Measurements from ENCODE around the gene ZBTB6. TPM values are rescaled to one million over a fixed set of nuclear protein-coding genes. Genes with fewer than 3 reads are reported as not detected.

The ZBTB6 gene
- total and polyA plus RNA-seq, 2 of the 13 experiments (the other 11 are each of a cell fraction or from before 2014, with no cell fraction given): 3.7 to 7.1 TPM

DNA sequence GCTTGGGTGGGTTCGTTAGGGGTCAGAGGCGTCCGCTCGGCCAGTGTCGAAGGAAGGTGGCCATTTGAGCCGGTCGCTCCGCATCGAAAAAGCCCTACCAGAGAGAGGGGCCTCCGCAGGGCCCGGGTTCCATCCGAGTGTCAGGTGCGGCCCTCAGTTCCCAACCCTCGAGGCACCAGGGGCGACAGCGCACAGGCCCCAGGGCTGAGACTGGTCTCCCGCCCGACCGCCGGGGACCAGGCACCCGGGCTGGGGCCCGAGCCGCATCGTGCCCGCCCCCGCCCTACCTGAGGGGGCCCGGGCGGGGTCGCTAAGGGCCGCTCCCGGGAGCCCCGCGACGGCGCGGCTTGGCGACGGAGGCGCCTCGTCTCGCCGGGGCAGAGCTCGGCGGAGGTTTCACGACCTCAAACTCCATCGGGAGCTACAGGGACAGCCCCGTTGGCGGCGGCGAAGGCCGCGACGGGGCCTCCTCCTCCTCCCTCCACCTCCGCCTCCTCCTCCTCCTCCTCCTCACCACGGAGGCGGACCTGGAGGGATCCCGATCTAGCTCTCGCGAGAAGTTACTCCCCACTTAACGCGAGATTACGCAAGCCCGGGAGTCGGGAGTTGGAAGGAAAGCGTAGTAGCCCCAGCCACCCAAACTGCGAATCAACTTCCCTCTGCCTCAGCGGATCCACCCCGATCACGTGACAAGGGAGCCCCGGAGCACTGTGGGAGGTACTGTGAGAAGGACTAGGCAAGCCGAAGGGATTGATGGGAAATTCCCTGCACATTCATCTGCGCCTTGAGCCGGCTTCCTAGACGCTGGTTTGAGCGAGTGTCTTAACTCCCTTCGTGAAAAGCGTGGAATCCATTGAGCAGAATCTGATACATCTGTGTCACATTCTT is 8.1 kb downstream of the ZBTB6 start, which contains the start of gene RC3H2 (continued):
- TF ChIP-seq, protein P1, sequence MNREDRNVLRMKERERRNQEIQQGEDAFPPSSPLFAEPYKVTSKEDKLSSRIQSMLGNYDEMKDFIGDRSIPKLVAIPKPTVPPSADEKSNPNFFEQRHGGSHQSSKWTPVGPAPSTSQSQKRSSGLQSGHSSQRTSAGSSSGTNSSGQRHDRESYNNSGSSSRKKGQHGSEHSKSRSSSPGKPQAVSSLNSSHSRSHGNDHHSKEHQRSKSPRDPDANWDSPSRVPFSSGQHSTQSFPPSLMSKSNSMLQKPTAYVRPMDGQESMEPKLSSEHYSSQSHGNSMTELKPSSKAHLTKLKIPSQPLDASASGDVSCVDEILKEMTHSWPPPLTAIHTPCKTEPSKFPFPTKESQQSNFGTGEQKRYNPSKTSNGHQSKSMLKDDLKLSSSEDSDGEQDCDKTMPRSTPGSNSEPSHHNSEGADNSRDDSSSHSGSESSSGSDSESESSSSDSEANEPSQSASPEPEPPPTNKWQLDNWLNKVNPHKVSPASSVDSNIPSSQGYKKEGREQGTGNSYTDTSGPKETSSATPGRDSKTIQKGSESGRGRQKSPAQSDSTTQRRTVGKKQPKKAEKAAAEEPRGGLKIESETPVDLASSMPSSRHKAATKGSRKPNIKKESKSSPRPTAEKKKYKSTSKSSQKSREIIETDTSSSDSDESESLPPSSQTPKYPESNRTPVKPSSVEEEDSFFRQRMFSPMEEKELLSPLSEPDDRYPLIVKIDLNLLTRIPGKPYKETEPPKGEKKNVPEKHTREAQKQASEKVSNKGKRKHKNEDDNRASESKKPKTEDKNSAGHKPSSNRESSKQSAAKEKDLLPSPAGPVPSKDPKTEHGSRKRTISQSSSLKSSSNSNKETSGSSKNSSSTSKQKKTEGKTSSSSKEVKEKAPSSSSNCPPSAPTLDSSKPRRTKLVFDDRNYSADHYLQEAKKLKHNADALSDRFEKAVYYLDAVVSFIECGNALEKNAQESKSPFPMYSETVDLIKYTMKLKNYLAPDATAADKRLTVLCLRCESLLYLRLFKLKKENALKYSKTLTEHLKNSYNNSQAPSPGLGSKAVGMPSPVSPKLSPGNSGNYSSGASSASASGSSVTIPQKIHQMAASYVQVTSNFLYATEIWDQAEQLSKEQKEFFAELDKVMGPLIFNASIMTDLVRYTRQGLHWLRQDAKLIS (CRISPR knock-in tag; IDR thresholded peaks at IDR 0.05): no peak
- TF ChIP-seq ZSCAN21 (CRISPR knock-in tag; IDR thresholded peaks at IDR 0.05; ENCODE audit: borderline replicate concordance) (peak; percentile 59; the same call in 1 of the 2 replicates), AGO2 (optimal IDR thresholded peaks at IDR 0.05; ENCODE audit: low read depth, low read length) (peak; percentile 95), POLR2AphosphoS5 (IDR thresholded peaks at IDR 0.05; ENCODE audit: low read depth, low read length) (peak; percentile 93), MAZ (IDR thresholded peaks at IDR 0.05; ENCODE audit: borderline replicate concordance, low read depth, low read length) (no peak; the same call in 1 of the 2 replicates), MAZ (CRISPR knock-in tag; IDR thresholded peaks at IDR 0.05; ENCODE audit: low read depth) (peak; percentile 95), HCFC1 (IDR thresholded peaks at IDR 0.05; ENCODE audit: low read depth, low read length) (peak; percentile 60), SNRNP70 (IDR thresholded peaks at IDR 0.05; ENCODE audit: low read depth, low read length) (no peak), ZNF354B (CRISPR knock-in tag; IDR thresholded peaks at IDR 0.05) (no peak), HNRNPUL1 (IDR thresholded peaks at IDR 0.05; ENCODE audit: low read depth, low read length) (no peak), U2AF1 (optimal IDR thresholded peaks at IDR 0.05; ENCODE audit: low read depth, low read length) (no peak), SAP130 (CRISPR knock-in tag; IDR thresholded peaks at IDR 0.05; ENCODE audit: low read depth) (peak; percentile 78; the same call in 1 of the 2 replicates), MED1 (CRISPR knock-in tag; IDR thresholded peaks at IDR 0.05) (no peak), ZNF260 (CRISPR knock-in tag; IDR thresholded peaks at IDR 0.05; ENCODE audit: borderline replicate concordance, low read depth) (no peak)
- TF ChIP-seq, protein P2, sequence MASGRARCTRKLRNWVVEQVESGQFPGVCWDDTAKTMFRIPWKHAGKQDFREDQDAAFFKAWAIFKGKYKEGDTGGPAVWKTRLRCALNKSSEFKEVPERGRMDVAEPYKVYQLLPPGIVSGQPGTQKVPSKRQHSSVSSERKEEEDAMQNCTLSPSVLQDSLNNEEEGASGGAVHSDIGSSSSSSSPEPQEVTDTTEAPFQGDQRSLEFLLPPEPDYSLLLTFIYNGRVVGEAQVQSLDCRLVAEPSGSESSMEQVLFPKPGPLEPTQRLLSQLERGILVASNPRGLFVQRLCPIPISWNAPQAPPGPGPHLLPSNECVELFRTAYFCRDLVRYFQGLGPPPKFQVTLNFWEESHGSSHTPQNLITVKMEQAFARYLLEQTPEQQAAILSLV (CRISPR knock-in tag; IDR thresholded peaks at IDR 0.05; ENCODE audit: borderline replicate concordance): no peak; the same call in 1 of the 2 replicates
- TF ChIP-seq, protein P3, sequence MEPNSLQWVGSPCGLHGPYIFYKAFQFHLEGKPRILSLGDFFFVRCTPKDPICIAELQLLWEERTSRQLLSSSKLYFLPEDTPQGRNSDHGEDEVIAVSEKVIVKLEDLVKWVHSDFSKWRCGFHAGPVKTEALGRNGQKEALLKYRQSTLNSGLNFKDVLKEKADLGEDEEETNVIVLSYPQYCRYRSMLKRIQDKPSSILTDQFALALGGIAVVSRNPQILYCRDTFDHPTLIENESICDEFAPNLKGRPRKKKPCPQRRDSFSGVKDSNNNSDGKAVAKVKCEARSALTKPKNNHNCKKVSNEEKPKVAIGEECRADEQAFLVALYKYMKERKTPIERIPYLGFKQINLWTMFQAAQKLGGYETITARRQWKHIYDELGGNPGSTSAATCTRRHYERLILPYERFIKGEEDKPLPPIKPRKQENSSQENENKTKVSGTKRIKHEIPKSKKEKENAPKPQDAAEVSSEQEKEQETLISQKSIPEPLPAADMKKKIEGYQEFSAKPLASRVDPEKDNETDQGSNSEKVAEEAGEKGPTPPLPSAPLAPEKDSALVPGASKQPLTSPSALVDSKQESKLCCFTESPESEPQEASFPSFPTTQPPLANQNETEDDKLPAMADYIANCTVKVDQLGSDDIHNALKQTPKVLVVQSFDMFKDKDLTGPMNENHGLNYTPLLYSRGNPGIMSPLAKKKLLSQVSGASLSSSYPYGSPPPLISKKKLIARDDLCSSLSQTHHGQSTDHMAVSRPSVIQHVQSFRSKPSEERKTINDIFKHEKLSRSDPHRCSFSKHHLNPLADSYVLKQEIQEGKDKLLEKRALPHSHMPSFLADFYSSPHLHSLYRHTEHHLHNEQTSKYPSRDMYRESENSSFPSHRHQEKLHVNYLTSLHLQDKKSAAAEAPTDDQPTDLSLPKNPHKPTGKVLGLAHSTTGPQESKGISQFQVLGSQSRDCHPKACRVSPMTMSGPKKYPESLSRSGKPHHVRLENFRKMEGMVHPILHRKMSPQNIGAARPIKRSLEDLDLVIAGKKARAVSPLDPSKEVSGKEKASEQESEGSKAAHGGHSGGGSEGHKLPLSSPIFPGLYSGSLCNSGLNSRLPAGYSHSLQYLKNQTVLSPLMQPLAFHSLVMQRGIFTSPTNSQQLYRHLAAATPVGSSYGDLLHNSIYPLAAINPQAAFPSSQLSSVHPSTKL (CRISPR knock-in tag; IDR thresholded peaks at IDR 0.05): peak; percentile 53
- TF ChIP-seq, protein P4, sequence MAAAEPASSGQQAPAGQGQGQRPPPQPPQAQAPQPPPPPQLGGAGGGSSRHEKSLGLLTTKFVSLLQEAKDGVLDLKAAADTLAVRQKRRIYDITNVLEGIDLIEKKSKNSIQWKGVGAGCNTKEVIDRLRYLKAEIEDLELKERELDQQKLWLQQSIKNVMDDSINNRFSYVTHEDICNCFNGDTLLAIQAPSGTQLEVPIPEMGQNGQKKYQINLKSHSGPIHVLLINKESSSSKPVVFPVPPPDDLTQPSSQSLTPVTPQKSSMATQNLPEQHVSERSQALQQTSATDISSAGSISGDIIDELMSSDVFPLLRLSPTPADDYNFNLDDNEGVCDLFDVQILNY (CRISPR knock-in tag; conservative IDR thresholded peaks at IDR 0.05): no peak; the same call in 1 of the 2 replicates
- TF ChIP-seq, protein P5, sequence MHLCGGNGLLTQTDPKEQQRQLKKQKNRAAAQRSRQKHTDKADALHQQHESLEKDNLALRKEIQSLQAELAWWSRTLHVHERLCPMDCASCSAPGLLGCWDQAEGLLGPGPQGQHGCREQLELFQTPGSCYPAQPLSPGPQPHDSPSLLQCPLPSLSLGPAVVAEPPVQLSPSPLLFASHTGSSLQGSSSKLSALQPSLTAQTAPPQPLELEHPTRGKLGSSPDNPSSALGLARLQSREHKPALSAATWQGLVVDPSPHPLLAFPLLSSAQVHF (CRISPR knock-in tag; IDR thresholded peaks at IDR 0.05): no peak

Measured in HepG2 (cell line).